GM12873 (cell line): ENCODE data around the gene MAOB.

Source experiments
- TF ChIP-seq, protein P1 (sequence below): IDR thresholded peaks from 2 replicates; pipeline ENCODE4 v1.5.1; 2012; ENCODE audit warnings: low read depth, mild to moderate bottlenecking, moderate library complexity, low read length, control low read depth; ENCODE audit not compliant: insufficient read depth; ENCODE audit errors: missing control alignments

The MAOB gene

DNA sequence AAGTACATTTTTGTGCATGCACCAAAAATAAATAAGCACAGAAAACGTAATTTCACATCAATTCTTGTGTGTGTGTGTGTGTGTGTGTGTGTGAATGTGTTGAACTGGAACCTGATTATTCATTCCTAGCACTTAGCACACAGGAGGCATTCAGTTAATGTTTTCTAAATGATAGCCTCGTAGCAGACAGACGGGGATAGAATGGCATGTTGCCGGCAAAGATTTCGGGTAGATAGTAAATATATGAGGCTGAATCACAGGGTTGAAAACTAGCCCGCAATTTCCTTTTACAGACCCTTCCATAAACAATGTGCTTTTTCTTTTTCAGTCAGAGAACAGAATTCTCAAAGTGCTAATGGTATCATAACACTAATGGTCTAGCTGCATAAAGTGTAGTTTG, 13.5 kb downstream of the MAOB start:
- TF ChIP-seq, protein P1, sequence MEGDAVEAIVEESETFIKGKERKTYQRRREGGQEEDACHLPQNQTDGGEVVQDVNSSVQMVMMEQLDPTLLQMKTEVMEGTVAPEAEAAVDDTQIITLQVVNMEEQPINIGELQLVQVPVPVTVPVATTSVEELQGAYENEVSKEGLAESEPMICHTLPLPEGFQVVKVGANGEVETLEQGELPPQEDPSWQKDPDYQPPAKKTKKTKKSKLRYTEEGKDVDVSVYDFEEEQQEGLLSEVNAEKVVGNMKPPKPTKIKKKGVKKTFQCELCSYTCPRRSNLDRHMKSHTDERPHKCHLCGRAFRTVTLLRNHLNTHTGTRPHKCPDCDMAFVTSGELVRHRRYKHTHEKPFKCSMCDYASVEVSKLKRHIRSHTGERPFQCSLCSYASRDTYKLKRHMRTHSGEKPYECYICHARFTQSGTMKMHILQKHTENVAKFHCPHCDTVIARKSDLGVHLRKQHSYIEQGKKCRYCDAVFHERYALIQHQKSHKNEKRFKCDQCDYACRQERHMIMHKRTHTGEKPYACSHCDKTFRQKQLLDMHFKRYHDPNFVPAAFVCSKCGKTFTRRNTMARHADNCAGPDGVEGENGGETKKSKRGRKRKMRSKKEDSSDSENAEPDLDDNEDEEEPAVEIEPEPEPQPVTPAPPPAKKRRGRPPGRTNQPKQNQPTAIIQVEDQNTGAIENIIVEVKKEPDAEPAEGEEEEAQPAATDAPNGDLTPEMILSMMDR = no peak

DNA sequence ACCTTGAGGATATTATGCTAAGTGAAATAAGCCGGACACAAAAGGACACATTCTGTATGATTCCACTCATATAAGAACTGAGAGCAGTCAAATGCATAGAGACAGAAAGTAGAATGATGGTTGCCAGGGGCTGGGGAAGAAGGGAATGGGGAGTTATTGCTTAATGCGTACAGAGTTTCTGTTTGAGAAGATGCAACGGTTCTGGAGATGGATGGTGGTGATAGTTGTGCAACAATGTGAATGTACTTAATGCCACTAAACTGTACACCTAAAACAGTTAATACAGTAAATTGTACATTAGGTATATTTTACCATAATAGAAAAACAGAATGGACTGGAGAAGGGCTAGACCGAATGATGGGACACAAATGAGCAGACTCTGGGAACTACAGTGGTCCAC, 15.8 kb downstream of the MAOB start:
- TF ChIP-seq, protein P1 = no peak

DNA sequence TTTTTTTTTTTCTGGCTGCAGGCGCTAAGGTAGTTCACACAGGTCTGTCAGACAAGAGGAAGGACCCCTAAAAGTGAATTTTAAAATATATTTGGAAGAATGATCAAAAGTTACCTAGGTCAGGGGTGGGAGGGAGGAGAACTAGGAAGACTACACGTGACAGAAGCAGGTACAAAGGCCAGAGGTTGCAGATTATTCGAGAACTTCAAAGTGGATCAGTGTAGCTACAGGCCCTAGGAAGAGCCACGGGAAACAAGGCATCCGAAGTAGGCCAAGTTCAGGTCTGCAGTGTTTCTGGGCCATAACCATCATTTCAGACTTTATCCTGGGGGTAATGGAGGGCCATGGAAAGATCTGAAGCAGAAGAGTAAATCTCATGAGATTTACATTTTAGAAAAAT, 16.5 kb downstream of the MAOB start:
- TF ChIP-seq, protein P1 = no peak

DNA sequence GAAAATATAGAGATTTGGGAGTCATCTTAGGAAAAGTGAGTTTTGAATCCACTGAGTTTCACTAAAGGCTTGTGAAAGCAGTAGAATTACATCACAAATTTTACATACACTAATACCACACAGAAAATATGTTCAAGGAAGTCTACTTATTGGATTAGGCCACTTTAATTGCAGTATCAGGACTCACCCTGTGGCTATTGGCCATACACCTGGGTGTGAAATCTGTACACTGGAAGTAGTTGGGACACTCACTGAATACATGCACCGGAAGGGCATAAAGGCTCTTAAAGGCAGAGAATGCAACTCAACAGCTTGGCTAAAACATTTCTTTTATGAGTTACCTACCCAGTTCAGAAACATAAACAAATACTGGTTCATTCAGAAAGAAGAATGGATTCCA, 19.8 kb downstream of the MAOB start:
- TF ChIP-seq, protein P1 = no peak

DNA sequence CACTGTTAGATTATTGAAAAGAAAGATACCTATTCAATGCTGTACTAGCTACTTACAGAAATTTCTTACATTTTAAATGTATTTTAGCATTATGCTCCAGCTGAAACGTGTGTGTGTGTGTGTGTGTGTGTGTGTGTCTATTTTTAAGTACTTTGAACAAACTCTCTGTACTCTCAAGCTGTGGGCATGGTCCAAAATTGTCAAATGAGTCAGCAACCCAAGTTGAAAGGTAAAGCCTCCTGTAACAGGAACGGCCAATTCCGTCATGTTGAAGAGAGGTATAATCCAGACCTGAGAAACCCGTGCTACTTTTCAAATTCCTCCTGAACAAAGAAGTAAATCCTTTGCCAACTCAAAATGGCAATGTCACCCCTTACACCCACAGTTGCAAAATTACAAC, 20.5 kb downstream of the MAOB start:
- TF ChIP-seq, protein P1 = no peak

DNA sequence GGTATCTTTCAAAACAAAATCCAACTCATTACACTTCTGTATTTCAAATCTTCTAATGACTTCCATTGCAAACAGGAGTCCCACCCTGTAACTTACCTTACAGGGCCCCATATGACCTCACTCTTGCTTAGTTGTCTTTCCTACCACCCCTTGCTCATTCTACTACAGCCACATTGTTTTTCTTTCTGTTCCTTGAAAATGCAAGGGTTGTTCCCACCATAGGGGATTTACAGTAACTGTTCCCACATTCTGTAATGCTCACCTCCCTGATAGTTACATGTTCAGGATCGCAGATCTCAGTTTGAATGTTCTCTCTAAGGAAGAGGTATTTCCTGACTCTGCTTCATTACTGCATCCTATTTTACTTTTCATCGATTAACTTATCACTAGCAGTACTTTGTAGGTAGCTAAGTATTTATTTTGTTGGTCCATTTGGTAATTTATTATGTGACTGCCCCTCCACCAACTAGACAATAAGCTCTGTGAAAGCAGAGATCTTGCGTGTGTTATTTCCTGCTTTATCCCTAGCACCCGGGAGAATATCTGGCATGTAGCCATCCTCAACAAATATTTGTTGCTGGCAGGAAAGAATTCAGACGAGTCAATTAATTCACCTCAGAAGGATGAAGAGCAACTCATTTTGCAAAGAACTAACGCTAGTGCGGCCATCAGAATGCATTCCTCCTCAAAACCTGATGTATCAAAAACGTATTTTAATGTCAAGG, 21.4 kb downstream of the MAOB start:
- TF ChIP-seq, protein P1 = no peak

DNA sequence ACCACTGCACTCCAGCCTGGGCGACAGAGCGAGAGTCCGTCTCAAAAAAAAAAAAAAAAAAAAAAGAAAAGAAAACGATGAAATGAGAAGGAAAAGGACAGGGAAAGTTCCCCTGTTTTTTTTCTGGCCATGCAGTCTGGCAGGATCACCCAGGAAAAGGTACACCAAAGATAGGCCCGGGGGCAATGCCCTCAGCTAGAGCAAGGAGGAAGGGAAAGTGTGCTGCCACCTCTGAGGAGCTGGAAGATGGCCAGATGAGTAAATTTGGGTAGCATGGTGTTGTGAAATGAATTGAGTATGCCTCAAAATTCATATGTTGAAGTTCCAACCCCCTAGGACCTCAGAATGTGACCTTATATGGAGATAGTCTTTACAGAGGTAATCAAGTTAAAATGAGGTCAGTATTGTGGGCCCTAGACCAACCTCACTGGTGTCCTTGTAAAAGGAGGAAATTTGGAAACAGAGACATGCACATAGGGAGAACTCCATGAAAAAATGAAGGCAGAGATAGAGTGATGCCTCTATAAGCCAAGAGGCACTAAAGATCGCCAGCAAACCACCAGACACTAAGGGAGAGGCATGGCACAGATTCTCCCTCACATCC, 28.9 kb downstream of the MAOB start:
- TF ChIP-seq, protein P1 = no peak
